Mesothelial cell of epicardium (in vitro differentiated cells): ENCODE measurements around the gene CCDC110. TPM values are rescaled to one million over a fixed set of nuclear protein-coding genes. Genes with fewer than 3 reads are reported as not detected.

Experiments
- DNase-seq, 2 experiments: peaks; one replicate each; pipeline ENCODE4 v3.0.0; 2021; ENCODE audit warnings: low spot score in 2 of 2; ENCODE audit not compliant: unreplicated experiment in 2 of 2
- H3K27ac Mint-ChIP-seq: 2 replicates; pipeline ENCODE4 v1.8.0; 2021; ENCODE audit warnings: mixed read lengths
- H3K27me3 Mint-ChIP-seq: 2 replicates; pipeline ENCODE4 v1.8.0; 2021; ENCODE audit warnings: low read depth, mixed read lengths
- H3K36me3 Mint-ChIP-seq: 2 replicates; pipeline ENCODE4 v1.8.0; 2021; ENCODE audit warnings: mixed read lengths
- H3K4me1 Mint-ChIP-seq: 2 replicates; pipeline ENCODE4 v1.8.0; 2021; ENCODE audit warnings: mixed read lengths
- H3K4me3 Mint-ChIP-seq: 2 replicates; pipeline ENCODE4 v1.8.0; 2021; ENCODE audit warnings: mild to moderate bottlenecking, moderate library complexity, mixed read lengths
- H3K9me3 Mint-ChIP-seq: 2 replicates; pipeline ENCODE4 v1.8.0; 2021; ENCODE audit warnings: mixed read lengths
- CTCF ChIP-seq: fragments of 200-600 bp; sonication (generic); IDR thresholded peaks from one replicate; pipeline ENCODE4 v1.5.0; 2021; ENCODE audit warnings: antibody characterized with exemption; ENCODE audit not compliant: unreplicated experiment
- total RNA-seq: library from RNA; stranded (reverse); gene quantifications from 3 replicates; pipeline ENCODE4 v1.2.1, GENCODE V29; 2021

Gene CCDC110
- total RNA-seq, 1 donor from 2014 or later: 2.0 TPM

- H3K27me3 Mint-ChIP-seq: no peaks in the 10 kb centered on the region
- TF ChIP-seq CTCF: no peak
- no peak overlapping the region for H3K27ac Mint-ChIP-seq
- DNase-seq: no peak
- peaks cover 4% of the 10 kb centered on the region for H3K9me3 Mint-ChIP-seq
- H3K36me3 Mint-ChIP-seq: peaks cover 39% of the 10 kb centered on the region
- H3K4me3 Mint-ChIP-seq: no peak overlapping the region
- no peaks in the 10 kb centered on the region for H3K4me1 Mint-ChIP-seq
These were observed 66.1 kb downstream of the CCDC110 start for GRCh38 chr4:185405296-185405999.

GRCh38 chr4:185404031-185404430, 67.5 kb downstream of the CCDC110 start:
- no peak overlapping the region for H3K4me3 Mint-ChIP-seq
- H3K9me3 Mint-ChIP-seq: no peaks in the 10 kb centered on the region
- H3K27ac Mint-ChIP-seq: no peak overlapping the region
- no peaks in the 10 kb centered on the region for H3K27me3 Mint-ChIP-seq
- H3K36me3 Mint-ChIP-seq: peaks cover 39% of the 10 kb centered on the region
- no peaks in the 10 kb centered on the region for H3K4me1 Mint-ChIP-seq
- DNase-seq: no peak
- no peak for TF ChIP-seq CTCF

GRCh38 chr4:185399466-185399865, 72.1 kb downstream of the CCDC110 start:
- no peak for DNase-seq
- TF ChIP-seq CTCF: no peak
- no peaks in the 10 kb centered on the region for H3K27me3 Mint-ChIP-seq
- H3K4me3 Mint-ChIP-seq: no peak overlapping the region
- H3K9me3 Mint-ChIP-seq: no peaks in the 10 kb centered on the region
- peaks cover 27% of the 10 kb centered on the region for H3K36me3 Mint-ChIP-seq
- H3K4me1 Mint-ChIP-seq: peaks cover 22% of the 10 kb centered on the region
- no peak overlapping the region for H3K27ac Mint-ChIP-seq

- Mint-ChIP-seq H3K9me3 (no peaks in the 10 kb centered on the region), H3K27ac (no peak overlapping the region), H3K36me3 (peaks cover 25% of the 10 kb centered on the region), H3K4me3 (no peak overlapping the region), H3K27me3 (no peaks in the 10 kb centered on the region), H3K4me1 (peaks cover 27% of the 10 kb centered on the region)
- no peak for DNase-seq
- no peak for TF ChIP-seq CTCF
These were observed 72.9 kb downstream of the CCDC110 start for GRCh38 chr4:185398618-185399017.

GRCh38 chr4:185396724-185397385, 74.7 kb downstream of the CCDC110 start, which contains the start of gene ANKRD37:
Gene ANKRD37, plus strand, starts transcription at chr4:185396841. Its CDS starts 83 bp downstream, at chr4:185396924.
- peak within 1 kb of the TSS; percentile 81 for H3K4me3 Mint-ChIP-seq
- no peak for TF ChIP-seq CTCF
- H3K9me3 Mint-ChIP-seq: peaks cover 3% of the 10 kb centered on the region
- H3K36me3 Mint-ChIP-seq: peaks cover 15% of the 10 kb centered on the region
- no peaks in the 10 kb centered on the region for H3K27me3 Mint-ChIP-seq
- peak in 1 of 2 experiments; percentile 21 for DNase-seq
- peaks cover 27% of the 10 kb centered on the region for H3K4me1 Mint-ChIP-seq
- peak within 1 kb of the TSS; percentile 96 for H3K27ac Mint-ChIP-seq
